Retinal pigment epithelial cell (primary cell): ENCODE results near the gene CSMD2.

Experiments used
- DNase-seq: peaks from one replicate; pipeline ENCODE4 v3.0.0-alpha.2; 2010; ENCODE audit warnings: low read depth
- H3K4me3 ChIP-seq: 2 replicates; pipeline ENCODE4 v1.5.1; 2011; ENCODE audit warnings: mild to moderate bottlenecking, low read length, control low read depth, moderate library complexity
- CTCF ChIP-seq: conservative IDR thresholded peaks from 2 replicates; pipeline ENCODE4 v1.5.1; 2011; ENCODE audit warnings: low read depth, low read length, control low read depth, inconsistent platforms

The CSMD2 gene

GRCh38 chr1:34066981-34067603, 97.9 kb downstream of the CSMD2 start:
- TF ChIP-seq CTCF = no peak
- DNase-seq = no peak
- no peak overlapping the region for H3K4me3 ChIP-seq

DNA sequence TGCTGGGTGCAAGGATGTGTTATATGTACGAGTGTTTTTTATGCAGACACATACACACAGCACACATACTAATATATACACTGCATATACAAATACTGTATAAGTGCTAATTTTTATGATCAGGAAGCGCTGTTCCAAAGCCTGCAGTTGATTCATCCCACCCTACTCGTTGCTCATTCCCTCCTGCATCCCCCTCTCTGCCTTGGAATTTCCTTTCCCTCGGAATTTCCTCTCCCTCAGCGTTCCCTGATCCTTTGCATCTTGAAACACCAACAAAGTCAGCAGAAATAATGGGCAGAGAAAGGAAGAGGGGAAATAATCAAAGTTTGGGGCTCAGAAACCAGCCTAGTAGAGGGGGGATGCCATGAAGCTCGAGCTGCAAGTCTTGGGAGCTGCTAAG, 98.9 kb downstream of the CSMD2 start:
- H3K4me3 ChIP-seq = no peak overlapping the region
- no peak for TF ChIP-seq CTCF
- no peak for DNase-seq

DNA sequence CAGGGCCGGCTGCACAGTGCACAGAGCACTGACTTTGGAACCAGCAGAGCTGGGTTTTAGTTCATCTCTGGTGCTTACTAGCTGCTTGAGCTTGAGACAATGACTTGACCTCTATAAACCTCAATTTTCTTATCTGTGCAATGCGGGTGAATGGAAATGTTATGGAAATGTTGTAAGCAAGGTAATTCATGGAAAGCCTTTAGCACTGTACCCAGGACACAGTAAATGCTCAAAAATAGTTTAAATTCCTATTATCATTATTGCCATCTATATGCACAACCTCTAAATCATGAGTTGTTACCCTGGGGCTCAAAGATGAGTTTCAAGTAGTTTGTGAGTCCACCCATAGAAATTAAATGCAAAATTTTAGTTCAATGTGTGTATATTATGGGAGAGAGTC, 99.5 kb downstream of the CSMD2 start:
- H3K4me3 ChIP-seq = no peak overlapping the region
- no peak for DNase-seq
- no peak for TF ChIP-seq CTCF

DNA sequence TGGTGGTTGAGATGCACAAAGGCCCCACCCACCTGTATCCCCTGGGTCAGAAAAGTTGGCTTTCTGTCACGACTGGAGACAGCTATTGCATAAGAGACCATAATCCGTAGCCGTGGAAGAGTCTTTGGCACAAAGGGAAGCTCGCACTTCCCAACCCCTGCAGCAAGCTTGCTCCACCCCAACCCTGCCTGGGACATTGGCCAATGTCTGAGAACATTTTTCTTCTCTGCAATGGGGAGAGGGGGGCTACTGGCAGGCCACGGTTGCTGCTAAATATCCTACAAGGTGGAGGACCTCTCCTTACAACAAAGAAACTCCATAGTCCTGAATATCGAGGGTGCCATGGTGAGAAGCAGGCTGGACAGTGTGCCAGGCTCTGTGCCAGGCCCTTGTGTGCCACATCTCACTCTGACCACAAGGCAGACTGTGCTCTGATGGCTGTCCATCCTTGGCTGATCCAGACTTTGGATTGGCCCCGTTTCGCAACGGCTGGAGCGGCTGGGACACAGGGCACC, 104.1 kb downstream of the CSMD2 start:
- H3K4me3 ChIP-seq = no peak overlapping the region
- DNase-seq = no peak
- no peak for TF ChIP-seq CTCF

DNA sequence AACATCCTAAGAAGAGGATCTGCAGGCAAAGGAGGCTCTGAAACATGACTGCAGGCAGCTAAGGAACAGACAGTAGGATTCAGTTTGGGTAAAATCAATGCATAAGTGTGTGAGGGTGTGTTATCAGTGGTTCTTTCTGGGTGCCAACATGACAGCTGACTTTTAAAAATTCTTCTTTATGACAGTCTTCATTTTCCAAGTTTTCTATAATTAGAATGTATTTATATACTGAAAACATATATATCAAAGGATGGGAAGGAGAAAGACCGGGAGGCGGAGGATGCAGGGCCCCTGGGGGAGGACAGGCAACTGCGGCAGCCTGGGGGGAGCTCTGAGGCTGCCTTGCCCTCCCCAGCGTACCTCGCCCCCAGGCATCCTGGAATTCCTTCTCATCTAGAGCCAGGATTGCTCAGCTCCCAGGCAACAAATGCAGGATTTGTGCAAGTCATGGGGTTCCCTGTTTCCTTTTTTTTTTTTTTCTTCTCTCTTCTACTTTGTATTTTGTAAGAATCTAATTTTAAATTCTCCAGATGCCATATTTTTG, 104.8 kb downstream of the CSMD2 start:
- TF ChIP-seq CTCF = no peak
- no peak overlapping the region for H3K4me3 ChIP-seq
- DNase-seq = no peak

DNA sequence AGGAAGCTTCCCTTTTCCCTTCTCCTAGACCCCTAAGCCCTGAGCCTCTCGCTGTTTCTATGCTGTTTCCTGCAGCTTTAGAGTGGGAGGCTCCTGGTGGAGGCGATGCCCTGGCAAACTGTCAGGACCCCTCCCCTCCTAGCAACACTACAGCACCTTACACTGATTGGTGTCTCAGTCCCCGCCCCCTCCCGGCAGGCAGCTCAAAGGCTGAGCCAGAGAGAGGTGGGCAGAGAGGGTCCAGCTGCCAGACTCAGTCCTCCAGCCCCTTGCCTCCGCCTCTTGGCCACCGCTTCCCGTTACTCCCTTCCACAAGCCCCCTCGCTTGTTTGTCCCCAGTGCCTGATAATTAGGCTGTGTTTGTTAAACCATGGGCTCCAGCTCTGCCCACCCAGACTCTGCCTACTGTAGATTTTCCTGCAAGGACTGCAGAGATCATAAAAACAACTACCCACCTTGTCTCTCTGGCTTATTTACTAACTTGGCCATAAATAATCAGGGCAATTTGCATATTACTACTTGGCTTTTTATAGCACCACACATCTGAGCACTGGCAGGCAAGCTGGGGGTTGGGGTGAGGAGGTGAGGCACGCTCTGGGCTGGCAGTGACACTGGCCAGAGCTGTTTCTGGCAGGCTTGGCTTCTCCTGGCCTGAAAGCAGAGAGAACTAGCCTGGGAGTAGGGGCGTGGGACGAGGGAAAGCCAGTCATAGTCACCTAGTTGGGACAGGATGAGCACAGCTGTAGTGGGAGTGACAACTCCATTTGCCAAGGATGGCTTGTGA, 107.5 kb downstream of the CSMD2 start:
- H3K4me3 ChIP-seq = no peak overlapping the region
- DNase-seq = no peak
- TF ChIP-seq CTCF = no peak
